GM21529 (cell line): ENCODE data around the gene FTO.

ENCODE experiments used
- ATAC-seq: cut with Tn5 transposase; IDR thresholded peaks from one replicate; pipeline ENCODE4 v1.9.1; 2021; ENCODE audit not compliant: unreplicated experiment

Gene FTO

GRCh38 chr16:53996961-53997360, 293.0 kb downstream of the FTO start:
- ATAC-seq = no peak

DNA sequence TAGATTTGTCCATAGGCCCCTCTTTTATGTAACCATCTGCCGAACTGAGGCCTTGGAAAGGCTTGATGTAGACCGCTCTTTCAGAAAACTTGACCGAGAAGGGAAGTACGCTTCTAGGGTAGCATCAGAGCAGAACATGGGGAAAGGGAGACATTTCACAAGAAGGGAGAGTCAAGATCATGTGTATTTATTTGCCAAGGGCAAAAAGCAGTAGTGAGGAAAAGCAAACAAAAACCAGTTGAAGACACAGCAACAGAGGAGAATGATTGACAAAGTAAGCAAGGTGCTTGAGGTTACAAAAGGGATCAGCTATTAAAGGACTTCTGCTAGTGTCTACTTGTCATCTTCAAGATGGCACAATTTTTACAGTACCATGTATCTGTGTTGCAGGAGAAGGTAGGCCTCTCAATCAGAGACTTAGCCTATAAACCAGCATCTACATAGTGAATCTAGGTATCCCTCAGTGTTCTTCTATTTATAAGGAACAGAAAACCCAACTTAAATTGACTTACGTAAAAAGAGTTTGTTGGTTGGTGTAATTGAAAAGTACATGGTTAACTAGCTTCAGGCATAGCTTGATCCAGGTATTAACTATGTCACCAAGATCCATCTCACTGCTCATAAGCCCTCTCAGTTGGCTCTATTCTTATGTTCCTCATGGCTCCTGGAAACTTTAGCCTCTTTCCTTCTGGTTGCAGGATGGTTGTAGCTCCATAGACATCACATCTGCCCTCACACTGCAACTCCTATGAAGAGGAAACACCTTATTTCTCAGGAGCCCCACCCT, 294.3 kb downstream of the FTO start:
- no peak for ATAC-seq

GRCh38 chr16:53998966-53999522, 295.1 kb downstream of the FTO start:
- ATAC-seq = no peak

GRCh38 chr16:53999841-54000240, 295.9 kb downstream of the FTO start:
- no peak for ATAC-seq

DNA sequence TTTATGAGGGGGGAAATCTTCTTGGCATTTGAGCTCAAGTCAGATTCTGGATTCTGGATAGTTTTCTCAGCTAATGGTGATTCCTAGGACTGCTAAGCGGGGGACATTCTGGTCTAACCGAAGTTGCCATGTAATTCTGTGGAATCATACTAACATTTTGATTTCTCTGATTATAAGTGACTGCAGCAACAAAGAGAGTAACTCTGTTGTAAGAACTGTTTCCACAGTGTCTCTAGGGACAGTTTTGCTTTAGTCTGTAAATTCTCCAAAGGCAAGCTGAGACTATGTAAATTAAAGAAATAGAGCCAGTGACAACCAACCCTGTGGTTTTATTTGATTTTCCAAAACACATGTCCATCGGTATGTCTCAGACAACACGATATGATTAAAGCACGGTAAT, 296.4 kb downstream of the FTO start:
- no peak for ATAC-seq

GRCh38 chr16:54006693-54007092, 302.7 kb downstream of the FTO start:
- no peak for ATAC-seq

DNA sequence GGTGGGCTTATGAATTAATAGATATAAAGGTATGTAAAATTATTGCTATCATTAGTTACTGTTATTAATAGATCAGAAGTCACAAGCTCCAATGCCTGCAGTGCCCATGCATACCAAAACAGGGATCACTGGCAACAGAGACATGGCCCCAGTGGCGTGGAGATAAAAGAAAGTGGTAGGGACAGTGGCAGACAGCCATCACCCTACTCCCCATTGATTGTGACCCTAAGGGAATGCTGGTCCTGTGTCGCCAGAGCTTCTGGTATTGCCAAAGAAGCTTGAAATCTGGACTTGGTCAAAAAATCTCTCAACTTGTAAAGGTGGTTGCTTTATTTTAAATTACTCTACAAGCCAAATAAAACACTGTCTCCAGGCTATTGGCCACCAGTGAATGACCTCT, 303.5 kb downstream of the FTO start:
- ATAC-seq = no peak

DNA sequence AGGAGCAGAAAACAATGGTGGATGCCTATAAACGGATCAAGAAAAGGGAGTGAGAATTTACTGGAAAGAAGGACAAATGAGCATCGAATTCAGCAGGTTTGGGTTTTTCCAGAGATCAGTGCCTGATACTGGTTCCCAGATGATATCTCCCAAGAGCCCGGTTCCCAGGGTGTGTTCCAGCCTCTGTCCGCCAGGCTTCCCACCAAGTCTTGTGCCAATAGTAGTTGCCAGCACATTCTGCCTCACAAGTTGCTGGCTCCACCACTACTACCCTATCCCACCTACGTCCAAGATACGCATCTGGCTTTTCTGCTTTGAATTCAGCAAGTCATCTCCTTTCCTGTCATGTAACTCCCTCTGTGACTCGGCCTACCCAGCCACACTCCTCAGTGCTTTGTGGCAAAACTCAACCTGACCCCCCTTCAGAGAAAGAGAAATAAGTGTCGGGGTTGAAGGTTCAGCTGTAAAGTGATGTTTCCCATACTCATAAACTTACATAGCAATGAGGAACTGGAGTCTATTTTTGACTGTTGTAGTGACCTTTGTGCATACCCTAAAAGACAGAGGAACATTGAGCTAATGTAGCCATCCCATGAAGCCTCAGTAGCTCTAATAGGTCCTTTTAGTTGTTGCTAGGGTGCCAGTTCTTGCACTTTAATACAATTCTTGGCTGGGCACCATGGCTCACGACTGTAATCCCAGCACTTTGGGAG, 305.7 kb downstream of the FTO start:
- no peak for ATAC-seq

DNA sequence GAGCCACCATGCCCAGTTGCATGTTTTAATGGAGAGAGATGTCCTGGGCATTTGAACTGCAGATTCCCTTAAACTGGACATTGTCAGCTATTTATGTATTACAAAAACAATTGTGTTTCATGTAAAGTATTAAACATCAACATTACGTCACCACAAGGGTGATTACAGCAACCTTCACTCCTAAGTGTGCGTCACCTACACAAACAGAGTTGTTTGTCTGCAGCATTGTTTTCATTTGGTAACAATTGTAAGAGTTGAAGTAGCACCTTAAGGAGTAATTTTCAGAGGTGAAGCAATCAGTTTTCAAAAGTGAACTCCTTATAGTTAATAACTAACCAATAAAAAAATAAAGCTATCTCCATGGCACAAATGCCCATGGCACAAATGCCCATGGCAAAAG, 311.2 kb downstream of the FTO start:
- ATAC-seq = no peak

DNA sequence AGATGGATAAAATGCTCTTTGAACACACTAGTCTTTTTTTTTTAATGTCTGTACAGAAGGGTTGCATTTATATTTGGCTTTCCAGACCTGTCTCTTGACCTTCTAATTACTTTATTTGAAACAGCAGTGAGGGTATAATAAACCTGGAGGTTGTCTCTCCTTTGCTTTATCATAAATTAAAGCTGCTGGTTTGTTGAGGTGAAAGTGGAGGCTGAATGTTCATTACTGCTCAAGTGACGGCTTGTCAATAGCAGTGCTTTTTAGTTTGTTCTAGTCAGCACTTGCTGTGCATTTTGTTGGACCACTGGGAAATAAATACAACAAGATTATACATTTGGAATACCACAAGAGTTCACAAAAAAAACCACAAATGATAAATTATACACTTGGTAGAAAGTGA, 318.4 kb downstream of the FTO start:
- ATAC-seq = no peak

DNA sequence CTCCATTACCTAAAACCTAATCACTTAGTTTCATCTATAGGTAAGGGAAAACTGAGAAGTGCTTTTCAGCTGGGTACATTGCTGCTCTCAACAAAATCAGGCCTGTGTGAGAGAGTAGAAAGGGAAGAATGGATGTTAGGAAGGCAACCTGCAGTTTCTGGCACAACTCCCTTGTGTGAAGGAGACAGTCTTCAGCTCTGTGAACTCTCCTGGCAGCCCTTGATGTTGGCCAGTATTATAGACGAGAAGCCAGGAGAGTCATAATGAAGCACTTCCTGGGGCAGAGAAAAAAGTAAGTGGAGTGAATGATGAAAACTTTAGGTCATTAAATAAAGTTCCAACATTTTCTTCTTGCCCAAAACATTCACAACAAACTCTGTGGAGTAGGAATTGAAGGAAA, 322.5 kb downstream of the FTO start:
- ATAC-seq = no peak

DNA sequence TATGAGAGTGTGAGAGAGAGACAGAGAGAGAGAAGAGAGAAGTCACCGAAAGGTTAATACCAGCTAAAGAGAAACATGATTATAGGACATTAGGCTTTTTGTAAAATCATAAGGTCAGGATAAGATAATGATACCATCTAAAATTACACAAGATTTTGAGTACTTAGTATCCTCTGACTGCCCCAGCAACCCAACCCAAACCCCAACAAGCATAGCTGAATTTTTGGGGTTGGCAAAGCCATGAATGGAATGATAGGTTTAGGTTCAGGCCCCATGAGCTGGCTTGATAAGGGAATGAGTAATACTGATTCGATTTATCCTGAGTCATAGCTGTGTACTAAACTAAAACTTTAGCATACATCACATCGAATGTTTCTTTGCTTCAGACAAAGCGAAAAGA, 323.1 kb downstream of the FTO start:
- ATAC-seq = no peak

GRCh38 chr16:54027558-54027957, 323.6 kb downstream of the FTO start:
- no peak for ATAC-seq

DNA sequence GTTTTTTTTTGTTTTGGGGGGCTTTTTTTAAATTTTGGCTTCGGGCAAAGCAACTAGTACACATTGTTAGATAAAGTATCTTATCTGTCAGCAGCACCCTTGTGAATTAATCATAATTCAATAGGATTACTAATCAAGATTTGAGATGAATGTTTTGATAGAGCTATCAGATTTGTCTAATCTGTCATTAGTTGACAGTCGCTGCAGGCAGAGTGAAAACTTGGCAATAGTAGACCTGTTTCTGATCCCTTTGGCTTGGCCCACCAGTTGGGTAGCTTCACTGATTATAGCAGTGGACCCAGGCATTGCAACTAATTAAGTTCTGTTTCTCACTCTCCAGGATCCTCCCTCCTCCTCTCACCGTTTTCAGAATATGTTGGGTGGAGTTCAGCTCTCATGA, 324.0 kb downstream of the FTO start:
- ATAC-seq = no peak

GRCh38 chr16:54030451-54030850, 326.5 kb downstream of the FTO start:
- ATAC-seq = no peak

DNA sequence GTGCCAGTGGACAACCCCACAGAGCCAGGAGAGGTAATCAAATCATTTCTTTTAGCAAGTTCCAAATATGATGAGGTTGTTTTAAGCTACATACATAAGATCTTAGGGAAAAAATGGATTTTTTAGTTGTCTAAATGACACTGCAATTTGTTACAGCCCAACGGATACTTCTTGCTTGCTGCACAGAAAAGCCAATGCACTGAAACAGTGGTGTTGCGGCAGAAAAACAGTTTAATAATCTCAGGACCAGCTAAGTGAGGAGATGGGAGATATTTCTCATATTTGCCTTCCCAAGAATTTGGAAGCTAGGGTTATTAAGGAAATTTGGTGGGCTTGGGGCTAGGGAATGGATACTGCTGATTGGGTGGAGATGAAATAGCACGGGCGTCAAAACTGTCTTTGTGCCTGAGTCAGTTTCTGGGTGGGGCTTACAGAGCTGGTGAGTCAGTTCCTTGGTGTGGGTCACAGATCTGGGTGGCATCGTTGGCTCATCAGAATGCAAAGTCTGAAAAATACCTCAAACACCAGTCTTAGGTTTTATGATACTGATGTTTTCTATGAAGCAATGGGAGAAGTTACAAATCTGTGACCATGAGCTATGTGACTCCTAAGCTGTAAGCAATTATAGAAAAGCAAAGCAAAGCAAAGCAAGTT, 327.3 kb downstream of the FTO start:
- no peak for ATAC-seq

- ATAC-seq = no peak
These were observed 329.8 kb downstream of the FTO start for GRCh38 chr16:54033747-54034146.

- ATAC-seq = no peak
These were observed 330.7 kb downstream of the FTO start for GRCh38 chr16:54034684-54035083.

DNA sequence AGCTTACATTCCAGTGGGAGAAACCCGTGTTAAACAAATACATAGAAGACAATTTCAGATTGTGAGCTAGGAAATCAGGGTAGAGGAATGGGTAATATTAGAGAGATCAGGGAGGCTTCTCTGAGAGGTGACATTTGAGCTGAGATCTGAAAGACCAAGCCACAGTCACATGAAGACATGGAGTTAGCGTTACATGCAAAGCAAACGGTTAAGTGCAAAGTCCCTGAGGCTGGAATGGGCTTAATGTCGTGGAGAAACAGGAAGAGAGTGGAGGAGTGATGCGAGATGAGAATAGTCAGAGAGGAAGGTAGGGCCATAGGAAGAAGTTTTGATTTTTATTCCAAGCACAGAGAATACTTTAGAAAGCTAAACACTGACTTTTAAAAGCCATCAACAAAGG, 336.5 kb downstream of the FTO start:
- no peak for ATAC-seq

GRCh38 chr16:54040975-54041374, 337.0 kb downstream of the FTO start:
- ATAC-seq = no peak

- no peak for ATAC-seq
These were observed 344.9 kb downstream of the FTO start for GRCh38 chr16:54048586-54049495.
